T-helper 1 cell (primary cell): ENCODE results near the gene GNA12.

Experiments used
- DNase-seq, 5 donors: peaks; one replicate each; pipeline ENCODE4 v3.0.0-alpha.2; 2012 to 2020

GNA12 gene

DNA sequence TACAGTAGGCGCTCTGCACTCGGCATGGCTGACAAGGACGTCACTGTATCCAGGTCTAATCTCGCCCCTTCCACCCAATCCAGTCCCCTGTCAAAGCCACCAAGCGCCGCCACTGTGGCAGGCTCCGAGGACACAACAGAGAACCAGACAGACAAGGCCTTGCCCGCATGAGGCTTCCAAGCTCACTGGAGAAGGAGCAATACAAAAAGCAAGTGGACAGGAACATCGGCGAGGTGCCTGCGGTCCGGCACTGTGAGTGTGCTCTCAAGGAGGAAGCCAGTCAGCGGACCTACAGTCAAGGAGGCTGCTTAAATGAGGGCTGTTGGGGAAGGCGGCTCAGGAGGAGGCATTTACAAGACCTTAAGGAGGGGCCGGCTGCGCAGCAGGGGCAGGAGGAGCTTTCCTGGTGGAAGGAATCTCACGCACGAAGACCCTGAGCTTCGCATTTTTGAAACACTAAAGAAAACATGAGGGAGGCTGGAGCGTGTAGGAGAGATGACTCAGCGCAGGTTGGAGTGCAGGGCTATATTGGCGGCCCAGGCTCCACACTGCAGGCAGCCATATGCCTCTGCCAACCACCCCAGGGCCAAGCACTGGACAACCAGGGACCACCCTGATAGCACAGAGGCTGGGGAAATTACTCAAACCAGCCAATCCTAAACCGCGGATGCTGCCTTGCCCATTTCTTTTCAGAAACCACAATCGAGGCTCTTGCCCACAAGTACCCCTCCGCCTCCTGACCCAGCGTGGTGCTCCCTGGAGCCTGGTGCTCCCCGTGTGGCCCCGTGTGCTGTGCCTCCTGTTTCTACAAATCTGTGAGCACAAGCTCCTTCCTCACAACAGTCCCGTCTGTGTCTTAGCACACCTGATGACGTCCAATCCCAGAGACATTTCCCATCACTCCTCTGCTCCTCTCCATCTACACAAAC lies 28.9 kb downstream of the GNA12 start:
- DNase-seq = no peak

DNA sequence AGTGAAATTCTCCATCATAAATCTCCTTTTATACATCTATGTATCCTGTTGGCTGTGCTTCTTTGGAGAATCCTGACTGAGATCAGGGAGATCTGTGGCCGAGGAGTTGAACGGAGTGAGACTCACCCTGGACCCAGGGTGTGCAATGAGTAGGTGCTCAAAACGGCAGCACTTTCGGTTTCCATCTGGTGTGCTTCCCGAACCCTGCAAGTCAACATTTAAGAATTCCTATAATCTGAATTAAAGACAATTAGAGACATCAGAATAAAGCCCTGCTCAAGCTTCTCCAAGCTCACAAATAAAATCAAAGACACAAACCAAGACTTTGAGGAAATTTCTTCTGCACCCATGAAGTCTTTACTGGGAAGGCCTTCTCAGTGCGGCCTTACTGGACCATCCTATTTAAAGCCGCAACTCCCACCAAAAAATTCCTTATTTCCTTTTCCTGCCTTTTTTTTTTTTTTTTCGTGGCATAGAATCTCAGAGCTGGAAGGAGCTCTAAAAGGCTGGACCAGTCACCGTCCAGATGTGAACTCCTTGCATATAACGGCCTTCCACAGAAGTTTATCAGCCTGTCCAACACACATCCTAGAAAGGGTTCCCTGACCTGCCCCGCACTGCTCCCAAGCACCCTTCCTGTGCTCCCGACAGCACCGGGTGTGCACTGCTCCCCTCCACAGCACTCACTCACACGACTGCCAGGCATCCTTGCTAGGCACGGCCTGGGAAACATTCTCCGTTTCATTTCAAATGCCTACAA lies 29.7 kb downstream of the GNA12 start:
- no peak for DNase-seq

DNA sequence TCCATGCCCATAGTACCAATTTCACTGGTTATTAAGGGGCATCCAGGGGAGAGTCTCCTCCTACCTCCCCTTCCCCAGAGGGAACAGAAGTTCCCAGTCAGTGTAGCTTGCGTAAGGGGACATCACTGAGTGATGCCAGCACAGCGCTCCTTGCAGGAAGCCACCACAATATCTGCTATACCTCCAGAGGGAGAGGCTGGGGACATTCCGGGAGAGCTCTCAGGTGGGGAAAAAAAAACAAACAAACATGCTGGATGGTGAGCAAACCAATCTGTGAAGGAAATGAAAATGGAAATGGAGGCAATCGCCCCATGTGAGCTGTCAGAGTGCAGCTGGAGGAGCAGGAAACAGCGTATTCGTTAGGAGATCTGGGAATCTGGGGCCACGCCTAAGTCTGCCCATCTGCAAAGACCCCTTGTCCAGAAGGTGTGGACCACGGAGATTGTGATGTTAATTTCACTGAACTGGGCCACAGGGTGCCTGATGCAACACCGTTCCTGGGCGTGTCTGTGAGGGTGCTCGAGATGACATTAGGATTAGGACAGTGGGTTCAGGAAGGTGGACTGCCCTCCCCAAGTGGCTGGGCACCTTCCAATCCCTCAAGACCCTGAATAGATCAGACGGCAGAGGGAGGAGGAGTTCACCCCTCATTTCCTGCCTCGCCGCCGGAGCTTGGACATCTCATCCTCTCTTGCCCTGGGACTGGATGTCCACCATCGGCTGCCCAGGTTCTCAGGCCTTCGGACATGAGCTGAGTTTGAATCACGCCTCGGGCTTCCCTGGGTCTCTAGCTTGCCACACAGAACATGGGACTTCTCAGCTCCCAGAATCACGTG lies 30.5 kb downstream of the GNA12 start:
- DNase-seq = no peak

DNA sequence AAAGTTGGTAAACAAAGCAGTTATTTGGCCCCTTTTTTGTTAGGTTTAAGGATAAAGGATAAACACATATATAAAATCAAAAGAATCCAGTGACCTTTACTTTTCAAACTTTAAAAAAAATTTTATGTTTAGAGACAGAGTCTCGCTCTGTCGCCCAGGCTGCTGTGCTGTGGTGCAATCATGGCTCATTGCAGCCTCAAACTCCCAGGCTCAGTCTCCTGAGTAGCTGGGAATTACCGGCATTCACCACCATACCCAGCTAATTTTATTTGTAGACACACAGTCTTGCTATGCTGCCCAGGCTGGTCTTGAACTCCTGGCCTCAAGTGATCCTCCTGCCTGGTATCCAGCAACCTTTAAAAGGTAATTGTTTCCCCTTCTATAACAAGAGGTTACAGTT lies 31.3 kb downstream of the GNA12 start:
- DNase-seq = no peak

DNA sequence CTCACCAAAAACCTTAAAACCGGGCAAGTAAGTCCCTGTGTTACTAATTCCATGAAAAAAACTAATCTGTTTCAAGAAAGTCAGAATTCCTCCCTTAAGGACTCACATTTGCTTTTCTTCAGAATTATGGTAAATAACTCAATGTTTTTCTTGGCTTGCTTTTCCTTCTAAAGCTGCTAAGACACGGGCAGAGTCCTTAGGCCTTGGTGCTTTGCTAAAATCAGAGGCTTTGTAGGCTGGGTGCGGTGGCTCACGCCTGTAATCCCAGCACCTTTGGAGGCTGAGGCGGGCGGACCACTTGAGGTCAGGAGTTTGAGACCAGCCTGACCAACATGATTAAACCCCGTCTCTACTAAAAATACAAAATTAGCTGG lies 32.0 kb downstream of the GNA12 start:
- no peak for DNase-seq

DNA sequence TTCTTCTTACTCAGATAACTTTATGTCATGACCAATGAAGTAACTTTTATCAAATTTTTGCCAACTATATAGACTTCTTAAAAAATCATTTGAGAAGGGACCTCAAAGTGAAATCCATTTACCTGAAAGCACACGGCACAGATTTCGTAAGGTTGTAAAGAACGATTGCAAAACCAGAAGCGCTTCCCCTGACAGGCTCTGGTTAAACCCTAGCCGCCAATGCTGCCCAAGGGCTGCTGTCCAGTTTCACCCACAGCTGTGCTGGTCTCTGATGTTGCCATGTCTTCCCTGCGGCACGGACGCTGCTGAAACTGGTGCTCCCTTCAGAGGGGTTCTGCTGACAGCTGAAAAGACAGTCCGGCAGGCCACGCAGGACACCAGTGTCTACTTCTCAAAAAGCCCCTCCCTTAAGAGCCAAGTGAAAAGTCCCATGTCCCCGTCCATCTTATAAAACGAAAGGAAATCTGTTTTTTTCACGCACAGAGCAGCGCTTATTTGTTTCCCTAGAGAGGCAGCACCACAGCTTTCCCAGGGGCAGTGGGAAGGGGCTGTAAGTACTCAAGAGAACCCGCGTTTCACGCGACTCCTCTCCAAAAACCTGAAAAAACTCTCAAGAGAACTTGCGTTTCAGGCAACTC lies 32.5 kb downstream of the GNA12 start:
- no peak for DNase-seq

DNA sequence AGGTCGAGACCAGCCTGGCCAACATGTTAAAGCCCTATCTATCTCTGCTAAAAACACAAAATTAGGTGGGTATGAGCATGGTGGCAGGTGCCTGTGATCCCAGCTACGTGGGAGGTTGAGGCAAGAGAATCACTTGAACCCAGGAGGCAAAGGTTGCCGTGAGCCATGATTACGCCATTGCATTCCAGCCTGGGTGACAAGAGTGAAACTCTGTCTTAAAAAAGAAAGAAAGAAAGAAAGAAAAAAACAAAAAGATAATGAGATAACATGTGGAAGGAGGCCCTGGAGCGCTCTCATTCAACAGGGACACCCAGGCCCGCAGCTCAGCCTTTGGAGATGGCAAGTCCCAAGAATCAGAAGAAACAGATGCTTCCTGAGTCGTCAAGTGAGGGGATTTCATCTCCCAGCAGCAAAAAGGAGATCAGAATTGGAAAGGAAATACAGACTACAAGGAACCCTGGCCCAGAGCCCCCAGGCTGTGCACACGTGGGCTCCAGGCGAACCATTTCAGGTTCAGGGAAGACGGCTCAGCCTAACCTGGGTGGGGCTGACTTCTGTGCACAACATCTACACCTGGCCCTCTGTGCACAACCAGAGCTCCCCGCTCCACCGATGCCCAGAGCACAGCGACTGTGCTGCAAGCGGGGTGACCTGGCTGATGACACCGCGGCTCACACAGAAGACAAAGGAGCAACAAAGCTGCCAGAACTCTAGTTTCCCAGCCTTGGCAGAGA lies 33.3 kb downstream of the GNA12 start:
- DNase-seq = no peak

DNA sequence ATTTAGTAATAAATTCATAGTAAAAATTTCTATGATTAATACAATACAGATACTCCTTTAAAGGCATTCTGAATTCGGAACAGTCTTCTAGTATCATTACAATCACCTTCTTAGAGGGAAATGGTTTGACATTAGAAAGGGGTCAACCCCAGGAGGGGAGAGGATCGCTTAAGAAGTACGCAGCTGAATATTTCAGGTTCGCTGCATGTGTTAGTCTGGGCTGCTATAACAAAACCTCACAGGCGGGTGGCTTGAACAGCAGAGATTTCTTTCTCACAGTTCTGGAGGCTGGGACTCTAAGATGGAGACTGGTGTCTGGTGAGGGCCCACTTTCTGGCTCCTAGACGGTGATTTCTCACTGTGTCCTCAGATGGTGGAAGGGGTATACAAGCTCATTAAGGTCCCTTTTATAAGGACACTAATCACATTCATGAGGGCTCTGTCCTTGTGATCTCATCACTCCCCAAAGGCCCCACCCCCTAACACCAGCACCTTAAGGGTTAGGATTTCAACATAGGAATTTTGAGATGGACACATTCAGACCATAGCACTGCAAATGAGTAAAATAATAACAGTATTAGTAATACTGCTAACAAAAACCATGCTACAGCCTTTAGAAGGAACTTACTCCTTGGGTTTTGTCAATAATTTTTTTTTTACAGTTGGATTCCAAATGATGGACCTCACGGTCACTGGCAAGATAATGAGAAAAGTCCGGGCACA lies 34.0 kb downstream of the GNA12 start:
- no peak for DNase-seq

DNA sequence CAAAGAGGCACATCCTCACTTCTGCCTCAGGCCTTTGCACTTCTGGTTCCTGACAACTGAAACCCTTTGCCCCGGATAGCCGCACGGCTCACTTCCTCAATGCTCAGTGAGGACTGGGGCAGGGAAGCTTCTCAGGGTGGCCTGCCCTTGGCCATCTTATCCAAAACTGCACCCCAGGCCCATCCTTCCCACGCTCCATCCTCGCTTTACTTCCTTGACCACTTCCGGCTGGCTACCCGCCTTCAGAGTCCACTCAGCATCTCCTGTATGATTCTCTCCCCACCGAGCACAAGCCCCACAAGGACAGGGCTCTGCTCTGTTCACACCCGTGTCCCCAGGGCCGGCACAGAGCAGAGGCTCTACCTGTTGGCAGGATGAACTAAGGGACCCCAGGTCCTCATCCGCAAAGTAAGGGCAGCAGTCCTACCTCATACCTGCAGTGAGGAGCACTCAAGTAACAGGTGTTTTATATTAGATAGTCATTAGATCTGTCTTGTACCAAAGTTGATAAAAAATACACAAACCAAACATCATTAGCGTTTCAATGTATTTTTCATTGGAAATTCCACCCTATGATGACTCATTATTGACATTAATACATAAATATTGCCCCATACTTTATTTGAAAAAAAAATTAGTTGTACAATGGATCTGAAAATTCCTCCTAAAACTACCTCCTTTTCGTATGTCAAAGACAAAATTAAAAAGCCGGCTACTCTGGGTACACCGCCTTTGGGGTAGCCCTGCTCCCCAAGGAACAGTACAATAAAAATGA lies 35.0 kb downstream of the GNA12 start:
- DNase-seq = no peak

DNA sequence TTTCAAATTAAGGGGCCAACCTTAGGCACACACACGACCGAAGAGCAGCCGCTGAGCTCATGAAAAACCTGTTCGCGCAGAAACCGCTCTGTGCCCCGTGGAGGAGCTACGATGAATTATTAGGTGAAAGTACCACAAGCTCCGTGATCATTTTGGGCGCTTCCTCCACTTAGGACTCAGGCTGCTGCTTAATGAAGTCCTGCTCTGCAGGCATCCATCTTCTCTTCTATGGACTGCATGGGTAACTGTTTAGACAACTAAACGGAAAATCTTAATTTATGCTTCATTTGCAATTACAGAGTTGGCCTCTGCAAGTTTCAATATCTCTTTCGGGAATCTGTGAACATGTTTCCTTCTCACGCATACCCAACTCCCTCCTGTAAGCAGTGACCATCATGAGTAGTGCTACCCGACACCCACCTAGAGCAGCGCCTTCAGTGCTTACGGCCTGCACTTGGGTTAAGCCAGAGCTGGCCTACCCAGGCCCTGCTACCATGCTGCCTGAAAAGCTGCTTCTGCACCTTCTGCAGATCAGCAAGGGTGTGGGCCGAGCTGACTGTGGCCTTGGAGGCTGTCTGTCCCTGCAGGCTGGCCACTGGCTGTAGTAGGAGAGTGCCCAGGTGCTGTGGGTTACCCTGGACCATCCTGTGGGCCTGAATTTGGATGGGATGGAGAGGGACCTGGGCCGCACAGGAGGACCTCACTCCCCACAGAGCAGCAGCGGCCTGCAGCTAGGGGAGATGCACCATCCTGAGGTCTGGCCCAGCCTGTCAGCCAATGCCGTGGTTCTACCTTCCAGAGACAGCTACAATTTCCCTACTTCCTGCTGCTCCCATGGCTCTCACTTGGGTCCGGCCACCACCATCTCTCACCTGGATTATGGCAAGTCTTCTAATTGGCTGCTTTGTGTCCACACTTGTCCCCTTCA lies 36.0 kb downstream of the GNA12 start:
- DNase-seq = no peak

DNA sequence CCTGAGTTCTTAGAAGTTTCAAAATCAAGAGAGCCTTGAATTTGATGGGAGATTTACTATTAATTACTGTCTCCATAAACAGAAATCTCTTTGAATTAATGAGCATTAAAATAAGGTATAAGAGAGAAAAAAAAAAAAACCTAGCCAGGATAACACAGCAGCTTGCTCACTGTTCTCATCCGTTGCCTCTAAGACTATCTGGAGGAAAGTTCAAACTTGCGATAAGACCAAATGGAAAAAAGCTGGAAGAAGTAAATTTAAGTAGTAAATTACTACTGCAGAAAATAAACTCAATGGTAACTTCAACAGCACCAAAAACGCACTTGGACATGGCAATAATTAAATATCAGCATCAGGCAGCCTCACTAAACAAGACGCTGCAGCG lies 36.7 kb downstream of the GNA12 start:
- no peak for DNase-seq

DNA sequence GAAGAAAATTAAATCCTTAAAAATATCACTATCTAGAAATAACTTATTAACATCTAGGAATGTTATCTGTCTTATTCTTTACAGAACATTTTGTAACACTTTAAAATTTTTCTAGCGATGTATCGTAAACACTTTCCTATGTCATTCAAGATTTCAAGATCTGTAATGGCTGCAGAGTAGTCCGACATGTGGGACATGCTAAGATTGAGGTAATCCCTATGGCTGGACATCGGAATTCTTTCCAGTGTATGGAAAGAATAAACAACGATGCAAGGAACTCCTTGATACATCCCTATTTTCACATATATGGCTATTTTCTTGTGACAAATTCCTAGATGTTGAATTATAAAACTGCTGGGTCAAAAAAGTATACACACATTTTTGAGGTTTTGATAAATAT lies 37.5 kb downstream of the GNA12 start:
- no peak for DNase-seq

DNA sequence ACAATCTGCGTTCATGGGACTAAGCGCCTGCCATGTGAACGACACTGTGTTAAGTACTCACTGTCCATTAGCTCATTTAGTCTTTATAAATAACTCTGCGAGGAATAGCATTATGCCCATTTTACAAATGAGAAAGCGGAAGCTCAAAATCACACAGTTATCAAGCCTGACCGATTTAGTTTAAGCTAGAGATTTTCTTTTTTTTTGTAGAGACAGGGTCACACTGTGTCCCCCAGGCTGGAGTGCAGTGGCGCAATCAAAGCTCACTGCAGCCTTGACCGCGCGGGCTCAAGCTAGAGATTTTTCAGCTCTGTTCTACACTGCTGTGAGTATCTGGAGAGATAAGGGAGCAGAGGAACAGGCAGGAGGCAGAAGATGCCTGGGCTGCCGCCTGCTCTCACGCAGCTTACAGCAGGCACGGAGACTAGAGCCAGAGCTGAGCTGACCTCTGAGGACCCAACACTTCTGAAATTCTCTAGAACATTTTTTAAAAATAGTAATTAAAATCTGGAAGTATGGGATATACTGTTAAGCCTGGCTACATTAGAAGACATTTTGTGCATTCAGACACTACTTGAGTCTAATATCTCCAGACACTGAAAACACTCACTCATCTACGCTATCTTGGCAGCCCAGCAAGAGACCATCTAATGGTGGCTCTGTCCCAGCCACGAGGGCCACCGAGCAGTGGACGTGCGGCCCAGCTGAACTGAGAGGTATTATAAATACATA lies 38.7 kb downstream of the GNA12 start:
- no peak for DNase-seq

DNA sequence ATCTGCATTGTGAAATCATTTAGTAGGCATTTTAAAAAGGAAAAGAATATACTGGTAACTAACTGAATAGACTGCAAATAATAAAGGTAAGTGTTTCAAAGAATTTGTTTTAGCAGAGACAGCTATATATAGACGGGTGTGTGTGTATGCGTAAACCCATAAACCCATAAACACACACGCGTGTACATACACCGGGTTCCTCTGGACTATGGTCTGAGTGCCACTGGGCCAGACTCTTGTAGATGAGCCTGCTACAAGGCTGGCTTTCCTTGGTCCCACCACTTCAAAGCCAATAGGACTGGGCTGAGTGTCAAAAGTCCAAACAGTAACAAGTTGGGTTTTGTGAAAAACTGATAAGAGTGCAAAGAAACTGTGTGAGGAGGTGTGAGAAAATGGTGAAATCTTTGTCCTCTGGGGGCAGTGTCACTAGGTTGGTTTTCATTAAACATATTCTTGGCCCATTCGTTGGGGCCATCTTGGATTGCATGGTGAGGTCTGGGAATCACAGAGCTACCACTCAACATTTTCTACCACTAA lies 39.8 kb downstream of the GNA12 start:
- no peak for DNase-seq

DNA sequence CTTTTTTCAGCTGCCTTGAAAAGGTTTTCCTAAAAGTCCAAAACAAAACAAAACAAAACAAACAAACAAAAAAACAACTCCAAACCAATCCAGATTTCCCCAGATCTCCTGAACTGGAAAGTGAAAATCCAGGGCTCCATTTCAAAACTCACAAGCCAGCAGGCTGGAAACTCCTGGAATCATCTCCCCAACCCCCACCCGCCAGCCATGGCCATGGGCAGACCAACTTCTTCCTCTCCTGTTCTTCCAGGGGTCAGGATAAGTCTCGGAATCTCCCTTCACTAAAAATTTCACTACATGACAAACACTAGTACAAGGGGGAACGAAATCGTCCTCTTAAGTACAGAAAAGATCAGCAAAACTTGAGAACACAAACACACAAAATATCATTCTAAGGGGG lies 40.4 kb downstream of the GNA12 start:
- no peak for DNase-seq

DNA sequence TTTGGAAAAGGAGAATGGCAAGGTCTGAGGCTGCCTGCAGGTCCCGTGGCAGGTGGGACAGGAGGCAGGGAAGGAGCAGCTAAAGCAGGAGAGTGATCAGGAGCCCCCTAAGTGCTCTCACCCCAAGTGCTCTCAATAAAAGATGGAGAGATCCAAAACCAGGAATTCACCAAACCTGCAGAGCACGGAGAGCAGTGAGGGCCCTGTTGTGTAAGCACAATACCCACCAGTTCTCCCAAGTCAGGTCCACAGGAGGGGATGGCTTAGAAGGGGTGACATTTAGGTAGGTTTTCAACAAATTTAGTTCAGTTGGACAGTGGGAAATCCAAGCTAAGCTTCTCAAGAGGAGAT lies 40.8 kb downstream of the GNA12 start:
- no peak for DNase-seq

DNA sequence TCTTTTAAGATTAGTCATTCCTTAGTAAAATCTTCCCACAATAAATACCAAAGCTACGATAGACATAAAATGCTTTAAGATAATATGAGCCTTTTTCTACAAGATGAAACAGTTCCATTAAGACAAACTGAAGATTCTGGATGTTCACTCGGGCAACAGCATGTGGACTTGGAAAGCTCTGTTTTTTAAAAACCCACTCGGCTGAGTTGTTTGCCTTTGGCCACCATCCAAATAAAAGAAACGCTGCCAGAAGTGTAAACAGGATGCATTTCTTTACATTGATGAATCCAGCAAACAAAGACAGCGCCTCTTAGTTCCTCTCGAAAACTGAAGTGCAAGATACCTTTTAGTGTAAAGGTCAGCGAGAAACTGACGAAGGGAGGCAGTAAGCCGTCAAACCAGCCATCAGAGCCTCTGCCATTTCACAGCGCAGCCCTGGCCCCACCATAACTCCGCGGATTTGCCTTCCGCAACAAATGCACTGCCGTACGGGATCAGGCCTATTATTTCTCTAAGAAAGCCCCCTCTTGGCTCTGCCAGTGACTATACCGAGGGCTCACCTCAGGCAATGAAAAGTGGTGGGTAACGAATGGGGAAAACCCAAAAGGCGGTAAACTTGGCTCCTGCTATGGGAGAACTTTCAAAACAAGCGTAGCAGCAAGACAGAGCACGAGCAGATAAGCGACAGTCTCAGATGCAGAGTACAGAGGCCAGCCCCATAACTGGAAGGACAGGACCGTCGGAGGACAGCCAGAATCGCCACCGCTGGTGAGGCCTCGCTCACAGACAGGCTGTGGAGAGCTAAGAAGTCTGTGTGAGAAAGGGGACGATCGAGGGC lies 41.4 kb downstream of the GNA12 start:
- DNase-seq = no peak

DNA sequence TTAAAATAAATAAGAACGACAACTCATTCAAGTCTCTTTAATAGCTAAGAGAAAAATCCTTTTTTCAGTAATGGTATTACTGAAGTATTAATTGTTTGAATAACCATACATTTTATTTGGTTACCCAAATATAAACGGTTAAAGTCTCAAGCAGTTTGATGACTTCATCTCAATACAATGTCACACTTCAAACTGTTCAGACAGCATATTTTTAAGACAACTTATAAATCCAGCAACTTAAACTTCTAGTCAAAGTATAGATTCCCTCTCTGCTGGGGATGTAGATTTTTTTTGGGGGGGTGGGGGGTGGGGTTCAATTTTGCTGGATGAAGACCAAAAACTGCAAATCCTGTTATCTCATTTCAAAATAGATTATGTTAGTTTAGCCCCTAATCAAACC lies 42.0 kb downstream of the GNA12 start:
- no peak for DNase-seq
